Measurements from ENCODE around the gene MTA1. TPM values are rescaled to one million over a fixed set of nuclear protein-coding genes. Genes with fewer than 3 reads are reported as not detected.

MTA1 gene
- total RNA-seq, 2 experiments from 2014 or later: 103 to 217 TPM

- H3K4me1 ChIP-seq (ENCODE audit: insufficient read depth, low read length, poor library complexity, severe bottlenecking): peaks cover 9% of the 10 kb centered on the region
- intact Hi-C loops (cut with micrococcal nuclease; ENCODE audit: unreplicated experiment): no loop called here
- H3K4me2 ChIP-seq (ENCODE audit: low read length): no peak overlapping the region
- no peak for DNase-seq (ENCODE audit: low spot score)
- H3K27ac ChIP-seq (ENCODE audit: low read depth, low read length, poor library complexity, severe bottlenecking): no peak overlapping the region
- H3K36me3 ChIP-seq (ENCODE audit: insufficient read depth, low read length): peaks cover 26% of the 10 kb centered on the region; the same call in 1 of the 2 replicates
- no peaks in the 10 kb centered on the region for H3K9me3 ChIP-seq (ENCODE audit: low read length)
- H3K79me2 ChIP-seq (ENCODE audit: insufficient read depth, low read depth, low read length): no peaks in the 10 kb centered on the region
- BruUV-seq (replicated peaks): no TSS peak
- H4K20me1 ChIP-seq (ENCODE audit: insufficient read depth, low read length): no peaks in the 10 kb centered on the region
- no peak overlapping the region for H2AFZ ChIP-seq (ENCODE audit: low read length)
- H3K4me3 ChIP-seq (ENCODE audit: low read depth, low read length, poor library complexity, severe bottlenecking): no peak overlapping the region
- no peaks in the 10 kb centered on the region for H3K9me2 ChIP-seq (ENCODE audit: insufficient read depth, low read length)
- TF ChIP-seq EZH2phosphoT487 (IDR thresholded peaks at IDR 0.05; ENCODE audit: borderline replicate concordance, low read depth, low read length) (no peak), CTCF (conservative IDR thresholded peaks at IDR 0.05; ENCODE audit: low read length) (0 out of 2 replicates have a peak, but pooled peaks have one; percentile 22)
- ChIA-PET CTCF (ENCODE audit: unreplicated experiment) (no interaction called here), POLR2A (no interaction called here)
Observed at GRCh38 chr14:105471297-105471821, 51.7 kb downstream of the MTA1 start.

GRCh38 chr14:105471823-105472485 lies 52.3 kb downstream of the MTA1 start:
- ChIA-PET CTCF (ENCODE audit: unreplicated experiment) (no interaction called here), POLR2A (no interaction called here)
- peaks cover 21% of the 10 kb centered on the region; the same call in 1 of the 2 replicates for H3K36me3 ChIP-seq (ENCODE audit: insufficient read depth, low read length)
- no peaks in the 10 kb centered on the region for H4K20me1 ChIP-seq (ENCODE audit: insufficient read depth, low read length)
- H2AFZ ChIP-seq (ENCODE audit: low read length): no peak overlapping the region
- H3K4me2 ChIP-seq (ENCODE audit: low read length): no peak overlapping the region
- H3K4me1 ChIP-seq (ENCODE audit: insufficient read depth, low read length, poor library complexity, severe bottlenecking): peaks cover 9% of the 10 kb centered on the region
- no TSS peak for BruUV-seq (replicated peaks)
- no peak for DNase-seq (ENCODE audit: low spot score)
- H3K79me2 ChIP-seq (ENCODE audit: insufficient read depth, low read depth, low read length): no peaks in the 10 kb centered on the region
- no peaks in the 10 kb centered on the region for H3K9me2 ChIP-seq (ENCODE audit: insufficient read depth, low read length)
- no peaks in the 10 kb centered on the region for H3K9me3 ChIP-seq (ENCODE audit: low read length)
- TF ChIP-seq EZH2phosphoT487 (IDR thresholded peaks at IDR 0.05; ENCODE audit: borderline replicate concordance, low read depth, low read length): no peak
- no peak for TF ChIP-seq CTCF (conservative IDR thresholded peaks at IDR 0.05; ENCODE audit: low read length)
- intact Hi-C loops (cut with micrococcal nuclease; ENCODE audit: unreplicated experiment): no loop called here
- no peak overlapping the region for H3K4me3 ChIP-seq (ENCODE audit: low read depth, low read length, poor library complexity, severe bottlenecking)
- no peak overlapping the region for H3K27ac ChIP-seq (ENCODE audit: low read depth, low read length, poor library complexity, severe bottlenecking)

GRCh38 chr14:105472486-105472991 lies 52.9 kb downstream of the MTA1 start:
- no peak overlapping the region for H3K27ac ChIP-seq (ENCODE audit: low read depth, low read length, poor library complexity, severe bottlenecking)
- H3K79me2 ChIP-seq (ENCODE audit: insufficient read depth, low read depth, low read length): no peaks in the 10 kb centered on the region
- no peak overlapping the region for H3K4me3 ChIP-seq (ENCODE audit: low read depth, low read length, poor library complexity, severe bottlenecking)
- H3K4me1 ChIP-seq (ENCODE audit: insufficient read depth, low read length, poor library complexity, severe bottlenecking): peaks cover 9% of the 10 kb centered on the region
- no peaks in the 10 kb centered on the region for H3K9me2 ChIP-seq (ENCODE audit: insufficient read depth, low read length)
- no peak overlapping the region for H3K4me2 ChIP-seq (ENCODE audit: low read length)
- no peak for TF ChIP-seq EZH2phosphoT487 (IDR thresholded peaks at IDR 0.05; ENCODE audit: borderline replicate concordance, low read depth, low read length)
- no peak for TF ChIP-seq CTCF (conservative IDR thresholded peaks at IDR 0.05; ENCODE audit: low read length)
- no peak overlapping the region for H2AFZ ChIP-seq (ENCODE audit: low read length)
- intact Hi-C loops (cut with micrococcal nuclease; ENCODE audit: unreplicated experiment): no loop called here
- POLR2A ChIA-PET: no interaction called here
- CTCF ChIA-PET (ENCODE audit: unreplicated experiment): no interaction called here
- H3K36me3 ChIP-seq (ENCODE audit: insufficient read depth, low read length): peaks cover 19% of the 10 kb centered on the region; the same call in 1 of the 2 replicates
- no peaks in the 10 kb centered on the region for H3K9me3 ChIP-seq (ENCODE audit: low read length)
- no peak for DNase-seq (ENCODE audit: low spot score)
- H4K20me1 ChIP-seq (ENCODE audit: insufficient read depth, low read length): no peaks in the 10 kb centered on the region
- BruUV-seq (replicated peaks): no TSS peak

Measured in OCI-LY7 (cell line).